Stimulated activated CD4-positive, alpha-beta T cell treated with anti-CD3 and anti-CD28 coated beads, Interleukin-12 subunit alpha, Interleukin-12 subunit beta, amount 100 ng/mL, for 24 hours (primary cell): Measurements from ENCODE around the gene ZNF595.
"Not testable (repeated sequence)": the region's sequence is repeated elsewhere in the genome, so short reads cannot be mapped to it uniquely, and the experiment has no call there.

Experiments
- DNase-seq, 2 experiments: peaks; one replicate each; pipeline ENCODE4 v3.0.0-alpha.2; 2020; ENCODE audit warnings: low read depth in 2 of 2

ZNF595 gene

GRCh38 chr4:52804-53479 is at the start of gene ZNF595:
ZNF595 (plus strand) TSS chr4:53321; CDS start chr4:53489, 168 bp downstream.
- not testable (repeated sequence) for DNase-seq

DNA sequence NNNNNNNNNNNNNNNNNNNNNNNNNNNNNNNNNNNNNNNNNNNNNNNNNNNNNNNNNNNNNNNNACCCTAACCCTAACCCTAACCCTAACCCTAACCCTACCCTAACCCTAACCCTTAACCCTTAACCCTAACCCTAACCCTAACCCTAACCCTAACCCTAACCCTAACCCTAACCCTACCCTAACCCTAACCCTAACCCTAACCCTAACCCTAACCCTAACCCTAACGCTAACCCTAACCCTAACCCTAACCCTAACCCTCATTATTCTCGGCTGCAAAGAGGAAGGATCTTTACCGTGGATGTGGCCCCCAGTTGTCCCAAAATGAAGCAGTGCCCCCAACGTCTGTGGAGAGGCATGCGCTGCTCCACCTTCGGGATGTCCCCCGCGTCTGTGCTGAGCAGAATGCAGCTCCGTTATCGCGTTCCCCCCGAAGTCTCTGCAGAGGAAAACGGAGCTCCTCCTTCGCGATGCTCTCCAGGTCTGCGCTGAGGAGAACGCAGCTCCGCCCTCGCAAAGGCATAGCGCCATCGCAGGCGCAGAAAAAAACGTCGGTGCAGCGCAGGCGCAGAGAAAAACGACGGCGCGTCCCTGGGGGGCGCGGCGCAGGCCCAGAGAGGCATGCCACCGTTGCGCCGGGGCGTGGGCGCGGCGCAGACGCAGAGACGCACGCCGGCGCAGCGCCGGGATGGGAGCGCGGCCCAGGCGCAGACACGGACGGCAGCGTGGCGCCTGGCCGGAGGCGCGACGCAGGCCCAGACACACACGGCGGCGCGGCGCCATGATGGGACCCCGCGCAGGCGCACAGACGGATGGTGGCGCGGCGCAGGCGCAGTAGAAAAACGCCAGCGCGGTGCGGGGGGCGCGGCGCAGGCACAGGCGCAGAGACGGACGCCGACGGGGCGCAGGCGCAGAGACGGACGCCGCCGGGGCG is 42.9 kb upstream of the ZNF595 start:
- not testable (repeated sequence) for DNase-seq

GRCh38 chr4:11095-11815 is 41.9 kb upstream of the ZNF595 start:
- not testable (repeated sequence) for DNase-seq

DNA sequence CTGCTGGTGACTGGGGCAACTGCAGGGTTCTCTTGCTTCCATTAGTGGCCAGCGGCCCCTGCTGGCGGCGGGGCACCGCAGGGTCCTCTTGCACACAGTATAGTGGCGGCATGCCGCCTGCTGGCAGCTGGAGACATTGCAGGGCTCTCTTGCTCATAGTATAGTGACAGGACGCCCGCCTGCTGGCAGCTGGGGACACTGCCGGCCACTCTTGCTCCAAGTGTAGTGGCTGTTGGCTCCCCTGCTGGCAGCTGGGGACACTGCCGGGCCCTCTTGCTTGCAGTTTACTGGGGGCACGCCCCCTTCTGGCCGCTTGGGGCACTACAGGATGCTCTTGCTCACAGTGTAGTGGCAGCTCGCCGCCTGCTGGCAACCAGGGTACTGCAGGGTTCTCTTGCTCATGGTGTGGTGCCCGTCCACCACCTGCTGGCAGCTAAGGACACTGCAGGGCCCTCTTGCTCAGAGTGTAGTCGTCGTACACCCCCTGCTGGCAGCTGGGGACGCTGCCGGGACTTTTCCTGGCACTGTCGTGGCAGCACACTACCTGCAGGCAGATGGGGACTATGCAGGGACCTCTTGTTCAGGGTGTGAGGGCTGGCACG is 41.2 kb upstream of the ZNF595 start:
- DNase-seq: not testable (repeated sequence)

DNA sequence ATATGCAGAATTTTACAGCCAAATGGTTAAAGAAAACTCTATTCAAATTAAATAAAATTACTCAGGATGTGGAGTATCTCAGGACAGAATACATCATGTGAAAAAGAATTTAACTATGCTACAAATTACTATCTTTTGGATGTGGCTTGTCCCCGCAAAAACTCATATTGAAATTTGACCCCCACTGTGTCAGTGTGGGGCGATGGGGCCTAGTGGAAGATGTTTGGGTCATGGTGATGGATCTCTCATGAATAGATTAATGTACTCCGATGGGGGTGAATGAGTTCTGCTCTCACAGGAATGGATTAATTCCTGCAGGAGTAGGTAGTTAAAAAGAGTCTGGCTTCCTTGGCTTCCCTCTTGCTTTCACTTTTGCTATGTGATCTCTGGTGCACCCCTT is 35.0 kb upstream of the ZNF595 start:
- not testable (repeated sequence) for DNase-seq

DNA sequence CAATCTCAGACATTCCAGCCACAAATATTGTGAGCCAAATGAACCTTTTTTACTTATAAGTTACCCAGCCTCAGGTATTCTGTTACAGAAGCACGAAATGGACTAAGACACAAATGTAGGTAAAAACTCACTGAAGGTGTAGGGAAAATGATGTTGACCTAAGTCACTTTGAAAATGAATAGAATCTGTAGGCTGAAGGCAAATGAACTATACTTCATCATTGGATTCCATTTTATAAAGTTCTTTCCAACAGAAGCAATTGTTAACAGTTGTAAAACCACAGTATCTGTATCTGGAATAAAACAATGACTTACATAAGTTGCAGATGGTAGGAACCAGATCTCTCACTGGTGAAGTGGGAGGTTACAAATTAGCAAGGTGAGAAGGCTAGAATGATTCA is 34.5 kb upstream of the ZNF595 start:
- DNase-seq: not testable (repeated sequence)

GRCh38 chr4:22882-23281 is 30.2 kb upstream of the ZNF595 start:
- DNase-seq: not testable (repeated sequence)

DNA sequence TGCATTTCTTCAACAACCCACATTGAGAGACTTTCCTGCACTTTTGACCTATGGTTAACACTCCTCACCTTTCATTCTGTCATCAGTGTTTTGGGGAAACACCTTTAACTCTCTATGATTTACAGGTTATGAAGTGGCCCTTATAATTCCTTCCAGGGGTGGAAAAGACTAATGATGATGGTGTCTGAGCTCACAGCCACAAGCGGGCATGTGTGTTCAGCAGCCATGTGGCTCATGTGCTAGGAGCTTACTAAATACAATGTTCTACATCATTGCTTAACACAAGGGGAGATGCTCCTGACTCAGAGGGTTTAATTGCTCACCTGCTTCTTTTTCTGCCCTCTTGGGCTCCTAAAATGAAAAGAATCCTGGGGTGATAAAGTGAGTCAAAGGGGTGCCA is 28.8 kb upstream of the ZNF595 start:
- not testable (repeated sequence) for DNase-seq

- not testable (repeated sequence) for DNase-seq
Observed at GRCh38 chr4:27501-27900, 25.6 kb upstream of the ZNF595 start.

DNA sequence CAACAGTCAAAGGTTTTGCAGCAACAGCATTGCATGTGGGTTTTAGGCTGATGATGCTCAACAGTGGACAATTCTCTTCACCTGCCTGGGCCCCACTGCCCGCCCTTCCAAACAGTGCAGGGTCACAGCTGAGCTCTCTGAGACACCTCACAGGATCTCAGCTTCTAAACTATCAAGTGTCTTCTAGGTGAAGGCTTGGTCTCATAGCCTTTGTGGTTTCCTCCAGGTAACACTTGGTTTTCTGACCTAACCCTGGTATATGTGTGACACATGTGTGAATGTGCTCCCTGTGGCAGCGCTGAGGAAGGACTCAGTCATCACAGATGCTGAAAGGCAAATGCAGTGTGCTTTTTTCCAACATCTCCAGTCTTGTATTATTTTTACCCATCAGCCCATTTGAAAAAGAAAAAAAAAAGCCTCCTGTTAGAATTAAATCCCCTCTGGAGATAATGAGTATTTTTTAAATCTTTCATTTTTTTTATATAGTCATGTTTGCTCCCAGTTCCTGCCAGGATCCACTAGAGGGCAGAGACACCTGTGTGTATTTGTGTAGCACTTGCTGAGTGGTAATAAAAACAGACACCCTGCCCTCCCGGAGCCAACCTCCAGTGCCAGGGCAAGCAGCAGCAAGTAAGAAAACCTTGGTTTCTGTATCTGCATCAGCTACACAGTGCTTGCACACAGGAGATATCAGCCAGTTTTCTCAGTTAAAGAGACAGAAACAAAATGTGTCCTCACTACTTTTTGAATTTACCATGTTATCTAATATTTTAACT is 24.2 kb upstream of the ZNF595 start:
- DNase-seq: not testable (repeated sequence)

DNA sequence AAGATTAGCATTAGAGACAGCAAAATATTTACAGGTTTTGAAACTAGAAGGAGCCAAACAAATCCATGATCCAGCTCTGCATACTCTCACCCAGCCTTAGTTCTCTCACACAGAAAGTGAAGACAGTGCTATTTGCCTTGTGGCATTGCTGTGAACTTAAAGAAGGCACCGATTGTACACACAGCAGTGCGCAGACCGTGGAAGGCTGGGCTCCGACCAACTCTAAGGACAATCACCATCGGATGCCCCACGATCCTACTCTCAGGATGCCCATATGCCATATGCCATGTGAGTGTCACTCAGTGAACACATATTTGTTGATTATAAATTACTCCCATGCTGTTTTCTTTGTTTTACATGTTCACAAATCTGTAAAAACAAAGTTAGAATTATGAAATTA is 19.8 kb upstream of the ZNF595 start:
- not testable (repeated sequence) for DNase-seq

DNA sequence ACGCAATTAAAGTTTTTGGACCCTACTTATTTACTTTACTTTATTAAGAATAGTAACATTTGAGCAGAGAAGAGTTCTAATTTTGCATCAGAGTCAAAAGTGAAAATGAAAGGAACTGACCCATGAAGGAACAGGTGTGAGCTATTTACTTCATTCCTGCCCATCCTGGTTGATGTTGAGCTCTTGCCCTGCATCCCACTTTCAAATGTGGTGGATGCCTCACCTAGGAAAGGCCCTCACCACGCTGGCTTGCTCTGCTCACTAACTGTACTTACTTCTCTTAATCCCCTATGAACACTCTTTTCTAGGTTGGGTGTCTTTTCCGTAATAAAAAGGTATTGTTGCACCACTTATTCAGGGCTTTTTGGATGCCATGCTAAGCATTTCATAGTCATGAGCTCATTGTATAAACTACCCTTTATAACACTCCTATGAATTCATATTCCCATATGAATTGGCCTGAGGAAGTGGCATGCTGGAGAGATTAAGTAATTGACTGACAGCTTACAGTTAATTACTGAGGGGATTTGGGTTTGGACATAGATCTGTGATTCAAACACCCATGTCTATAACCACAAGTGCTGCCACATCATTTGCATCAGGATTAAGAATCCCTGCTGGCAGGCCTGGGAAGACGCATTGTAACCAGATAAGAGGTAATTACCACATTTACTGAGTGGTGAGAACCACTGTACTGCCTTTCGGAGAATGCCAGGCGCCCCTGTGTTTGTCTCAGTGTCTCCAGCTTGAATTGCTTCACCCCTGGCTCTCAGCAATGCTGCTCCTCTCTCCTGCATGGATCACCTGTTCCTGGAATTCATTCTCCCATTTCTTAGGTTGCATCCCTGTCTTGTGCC is 16.3 kb upstream of the ZNF595 start:
- DNase-seq: not testable (repeated sequence)

GRCh38 chr4:38202-38601 is 14.9 kb upstream of the ZNF595 start:
- DNase-seq: not testable (repeated sequence)

- DNase-seq: not testable (repeated sequence)
Observed at GRCh38 chr4:43375-43774, 9.7 kb upstream of the ZNF595 start.

- not testable (repeated sequence) for DNase-seq
Observed at GRCh38 chr4:51253-51652, 1.9 kb upstream of the ZNF595 start.

DNA sequence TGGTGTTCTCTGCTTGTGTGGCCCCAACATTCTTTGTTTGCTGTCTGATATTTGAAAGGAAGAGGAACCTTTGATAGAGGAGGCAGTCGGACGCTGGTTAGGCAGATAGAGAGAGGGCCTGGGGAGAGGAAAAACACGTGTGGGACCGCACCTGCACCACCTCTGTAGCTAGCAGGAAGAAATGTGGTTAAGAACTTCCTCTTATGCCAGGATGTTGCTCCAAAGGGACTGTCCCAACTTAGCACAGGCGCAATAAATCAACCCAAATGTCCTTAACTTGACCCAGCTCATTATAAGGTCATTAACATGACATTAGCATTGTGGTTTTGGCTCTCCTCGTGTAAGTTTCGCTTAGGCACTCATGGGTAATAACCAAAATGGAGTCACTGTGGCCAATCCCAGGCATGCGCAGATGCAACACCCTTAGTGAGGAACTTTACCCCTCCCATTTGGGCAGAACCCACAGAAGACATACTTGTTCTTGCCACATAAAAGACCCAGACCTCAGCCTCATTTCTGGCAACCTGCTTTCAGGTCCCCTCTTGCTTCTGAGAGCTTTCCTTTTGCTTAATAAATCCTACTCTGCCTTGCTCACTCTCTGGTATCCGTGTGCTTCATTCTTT is 1.4 kb upstream of the ZNF595 start:
- DNase-seq: not testable (repeated sequence)

DNA sequence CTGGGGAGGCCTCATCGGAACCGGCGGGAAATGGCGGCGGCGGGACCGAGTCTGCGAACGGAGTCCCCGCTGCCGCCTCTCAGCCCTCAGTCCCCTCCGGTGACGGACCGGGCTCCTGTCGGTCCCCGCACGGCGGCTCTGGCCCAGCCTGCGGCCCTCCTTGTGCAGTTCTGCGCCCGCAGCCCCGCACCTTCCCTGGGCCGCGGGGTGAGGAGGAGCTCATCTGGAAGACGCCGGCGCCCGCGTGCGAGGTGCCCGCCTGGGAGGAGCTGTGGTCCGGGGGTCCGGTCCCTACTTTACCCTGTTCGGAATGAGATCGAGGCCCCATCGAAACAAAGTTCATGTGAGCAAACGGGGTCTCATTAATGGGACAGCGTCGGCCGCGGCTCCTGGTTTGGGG is 400 bp downstream of the ZNF595 start:
- not testable (repeated sequence) for DNase-seq

GRCh38 chr4:64733-65132 is 11.6 kb downstream of the ZNF595 start:
- DNase-seq: not testable (repeated sequence)

DNA sequence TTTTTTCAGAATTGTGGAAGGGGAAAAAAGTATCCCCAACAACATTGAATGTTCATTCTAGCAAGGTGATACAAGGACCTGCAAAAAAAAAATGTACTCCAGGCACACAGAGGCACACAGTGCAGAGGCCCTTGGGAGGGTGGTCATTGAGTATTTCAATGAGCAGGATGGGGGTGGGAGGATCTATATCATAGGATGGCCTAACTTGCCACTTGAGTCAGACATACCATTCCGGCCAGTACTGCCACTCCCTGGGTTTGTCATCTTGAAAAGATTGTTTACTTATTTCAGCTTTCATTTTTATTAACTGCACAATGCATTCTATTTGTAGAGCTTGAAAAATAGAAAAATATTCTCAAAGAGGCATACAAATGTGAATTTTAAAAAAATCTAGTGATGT is 18.7 kb downstream of the ZNF595 start:
- no peak for DNase-seq
